Liver (tissue), 3 donors: Measurements from ENCODE around the gene EDC3.

ENCODE experiments used
- ATF3 ChIP-seq: IDR thresholded peaks from 2 replicates; pipeline ENCODE4 v1.6.1; 2016; ENCODE audit warnings: antibody characterized with exemption
- CTCF ChIP-seq: fragments of 150-350 bp; IDR thresholded peaks from 2 replicates; pipeline ENCODE4 v1.5.1; 2017; ENCODE audit warnings: improper control_type of control experiment, low read depth, low read length; ENCODE audit not compliant: missing input control
- RAD21 ChIP-seq, 2 donors: IDR thresholded peaks; 2 replicates each; pipeline ENCODE4 v1.6.1; 2016; ENCODE audit warnings: antibody characterized with exemption in 2 of 2, mild to moderate bottlenecking in 2 of 2
- REST ChIP-seq: IDR thresholded peaks from 2 replicates; pipeline ENCODE4 v1.6.1; 2016; ENCODE audit warnings: antibody characterized with exemption, mild to moderate bottlenecking
- RXRA ChIP-seq, 2 donors: IDR thresholded peaks; 2 replicates each; pipeline ENCODE4 v1.6.1; 2017 to 2018; ENCODE audit warnings: antibody characterized with exemption in 2 of 2, mild to moderate bottlenecking in 1 of 2
- SP1 ChIP-seq: IDR thresholded peaks from 2 replicates; pipeline ENCODE4 v1.6.1; 2018; ENCODE audit warnings: antibody characterized with exemption, mild to moderate bottlenecking
- TAF1 ChIP-seq: conservative IDR thresholded peaks from 2 replicates; pipeline ENCODE4 v1.6.1; 2016; ENCODE audit warnings: antibody characterized with exemption, mild to moderate bottlenecking
- TF ChIP-seq, protein P1 (sequence below): IDR thresholded peaks from 2 replicates; pipeline ENCODE4 v1.6.1; 2016; ENCODE audit warnings: antibody characterized with exemption
- donor health status: healthy.
- donor health status: healthy.

- TF ChIP-seq CTCF, result no peak
- no peak for TF ChIP-seq SP1
- no peak for TF ChIP-seq TAF1
- TF ChIP-seq ATF3, result no peak
- no peak for TF ChIP-seq REST
- TF ChIP-seq RAD21 (IDR thresholded peaks at IDR 0.05), result no peak
- no peak for TF ChIP-seq RXRA (IDR thresholded peaks at IDR 0.05)
- TF ChIP-seq, protein P1, sequence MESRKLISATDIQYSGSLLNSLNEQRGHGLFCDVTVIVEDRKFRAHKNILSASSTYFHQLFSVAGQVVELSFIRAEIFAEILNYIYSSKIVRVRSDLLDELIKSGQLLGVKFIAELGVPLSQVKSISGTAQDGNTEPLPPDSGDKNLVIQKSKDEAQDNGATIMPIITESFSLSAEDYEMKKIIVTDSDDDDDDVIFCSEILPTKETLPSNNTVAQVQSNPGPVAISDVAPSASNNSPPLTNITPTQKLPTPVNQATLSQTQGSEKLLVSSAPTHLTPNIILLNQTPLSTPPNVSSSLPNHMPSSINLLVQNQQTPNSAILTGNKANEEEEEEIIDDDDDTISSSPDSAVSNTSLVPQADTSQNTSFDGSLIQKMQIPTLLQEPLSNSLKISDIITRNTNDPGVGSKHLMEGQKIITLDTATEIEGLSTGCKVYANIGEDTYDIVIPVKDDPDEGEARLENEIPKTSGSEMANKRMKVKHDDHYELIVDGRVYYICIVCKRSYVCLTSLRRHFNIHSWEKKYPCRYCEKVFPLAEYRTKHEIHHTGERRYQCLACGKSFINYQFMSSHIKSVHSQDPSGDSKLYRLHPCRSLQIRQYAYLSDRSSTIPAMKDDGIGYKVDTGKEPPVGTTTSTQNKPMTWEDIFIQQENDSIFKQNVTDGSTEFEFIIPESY, result no peak
Observed at GRCh38 chr15:74626336-74626735, 69.5 kb downstream of the EDC3 start.
